HG03025 (cell line): ENCODE data around the gene TOP3A.
A peak's percentile ranks its signal among the peaks of the same experiment; 100 is the strongest.
"Not testable (repeated sequence)": the region's sequence is repeated elsewhere in the genome, so short reads cannot be mapped to it uniquely, and the experiment has no call there.

Source experiments
- ATAC-seq: cut with Tn5 transposase; IDR thresholded peaks from one replicate; pipeline ENCODE4 v1.9.1; 2021; ENCODE audit warnings: mild to moderate bottlenecking, moderate library complexity; ENCODE audit not compliant: unreplicated experiment, low FRiP score

TOP3A gene

GRCh38 chr17:18314731-18315561 is at the start of gene TOP3A, which contains the start of gene SMCR8:
TOP3A (minus strand) TSS chr17:18314994; CDS start chr17:18314778, 216 bp downstream.
SMCR8 (plus strand) TSS chr17:18315293; CDS start chr17:18315790, 497 bp downstream.
- ATAC-seq = peak; percentile 75

- no peak for ATAC-seq
Measured at GRCh38 chr17:18364166-18364565, 49.4 kb upstream of the TOP3A start.

- peak; percentile 93 for ATAC-seq
Measured at GRCh38 chr17:18363101-18364049, 48.6 kb upstream of the TOP3A start, which contains the start of gene SHMT1. SHMT1 (minus strand) TSS chr17:18363550; CDS start chr17:18355981, 7,569 bp downstream.

GRCh38 chr17:18362698-18363100 is 47.9 kb upstream of the TOP3A start:
- ATAC-seq = no peak

GRCh38 chr17:18361837-18362697 is 47.3 kb upstream of the TOP3A start:
- no peak for ATAC-seq

- ATAC-seq = no peak
Measured at GRCh38 chr17:18360518-18360917, 45.7 kb upstream of the TOP3A start.

GRCh38 chr17:18356624-18357023 is 41.8 kb upstream of the TOP3A start:
- no peak for ATAC-seq

- ATAC-seq = no peak
Measured at GRCh38 chr17:18353541-18353940, 38.7 kb upstream of the TOP3A start.

- ATAC-seq = no peak
Measured at GRCh38 chr17:18344021-18344420, 29.2 kb upstream of the TOP3A start.

- no peak for ATAC-seq
Measured at GRCh38 chr17:18339933-18340332, 25.1 kb upstream of the TOP3A start.

- not testable (repeated sequence) for ATAC-seq
Measured at GRCh38 chr17:18338158-18338557, 23.4 kb upstream of the TOP3A start.

GRCh38 chr17:18332909-18333489 is 18.2 kb upstream of the TOP3A start:
- no peak for ATAC-seq

- ATAC-seq = no peak
Measured at GRCh38 chr17:18331879-18332278, 17.1 kb upstream of the TOP3A start.

GRCh38 chr17:18328643-18329204 is 13.9 kb upstream of the TOP3A start:
- no peak for ATAC-seq

- ATAC-seq = no peak
Measured at GRCh38 chr17:18327556-18327955, 12.8 kb upstream of the TOP3A start.

GRCh38 chr17:18327093-18327492 is 12.3 kb upstream of the TOP3A start:
- no peak for ATAC-seq

- ATAC-seq = no peak
Measured at GRCh38 chr17:18326572-18326971, 11.8 kb upstream of the TOP3A start.

- ATAC-seq = no peak
Measured at GRCh38 chr17:18326039-18326438, 11.2 kb upstream of the TOP3A start.
